Measurements from ENCODE around the gene SERPINB11. TPM values are rescaled to one million over a fixed set of nuclear protein-coding genes. Genes with fewer than 3 reads are reported as not detected.
"Not testable (repeated sequence)": the region's sequence is repeated elsewhere in the genome, so short reads cannot be mapped to it uniquely, and the experiment has no call there.

Gene SERPINB11, protein sequence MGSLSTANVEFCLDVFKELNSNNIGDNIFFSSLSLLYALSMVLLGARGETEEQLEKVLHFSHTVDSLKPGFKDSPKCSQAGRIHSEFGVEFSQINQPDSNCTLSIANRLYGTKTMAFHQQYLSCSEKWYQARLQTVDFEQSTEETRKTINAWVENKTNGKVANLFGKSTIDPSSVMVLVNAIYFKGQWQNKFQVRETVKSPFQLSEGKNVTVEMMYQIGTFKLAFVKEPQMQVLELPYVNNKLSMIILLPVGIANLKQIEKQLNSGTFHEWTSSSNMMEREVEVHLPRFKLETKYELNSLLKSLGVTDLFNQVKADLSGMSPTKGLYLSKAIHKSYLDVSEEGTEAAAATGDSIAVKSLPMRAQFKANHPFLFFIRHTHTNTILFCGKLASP
- not detected in 2 replicates for total RNA-seq (2014; rRNA removed)
- not detected for polyA plus RNA-seq (2012)

DNA sequence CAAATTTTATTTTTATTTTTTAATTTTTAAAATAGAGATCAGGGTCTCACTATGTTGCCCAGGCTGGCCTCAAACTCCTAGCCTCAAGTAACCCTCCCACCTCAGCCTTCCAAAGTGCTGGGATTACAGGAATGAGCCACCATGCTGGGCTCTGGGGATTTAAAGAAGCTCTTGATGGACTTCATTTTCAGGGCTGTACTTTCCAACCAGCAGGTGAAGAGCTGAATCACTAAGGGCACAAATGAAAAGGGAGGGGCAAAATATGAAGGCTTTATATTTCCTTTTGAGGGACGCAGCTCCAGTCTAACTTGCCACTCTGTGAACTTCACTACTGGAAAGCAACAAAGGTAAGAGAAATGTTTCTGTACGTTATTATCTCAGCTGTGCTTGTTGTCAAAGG lies at the start of gene SERPINB11:
SERPINB11 (plus strand) TSS at position 301 of the 400 bp plus-strand sequence. CDS start 7,234 bp downstream, outside the sequence.
- DNase-seq (ENCODE audit: low read depth): no peak

DNA sequence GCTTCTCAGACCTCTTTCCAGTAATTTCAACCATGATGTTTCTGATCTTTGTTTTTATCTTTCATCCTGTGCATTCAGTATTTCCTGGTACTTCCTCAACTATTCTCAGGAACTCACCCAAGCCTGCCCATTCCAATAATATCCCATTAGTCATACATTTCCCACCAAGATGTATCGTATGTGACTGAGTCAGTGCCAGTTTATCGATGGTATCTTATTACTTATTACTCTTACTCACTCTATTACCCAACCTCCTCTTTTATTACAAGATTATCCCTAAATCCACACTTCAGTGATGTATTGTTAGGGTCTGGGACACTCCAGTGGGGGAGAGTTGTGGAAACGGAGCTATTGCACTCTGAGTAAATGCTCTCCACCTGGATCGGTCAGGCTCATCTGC lies 43.8 kb upstream of the SERPINB11 start:
- DNase-seq (ENCODE audit: low read depth): peak; percentile 43

DNA sequence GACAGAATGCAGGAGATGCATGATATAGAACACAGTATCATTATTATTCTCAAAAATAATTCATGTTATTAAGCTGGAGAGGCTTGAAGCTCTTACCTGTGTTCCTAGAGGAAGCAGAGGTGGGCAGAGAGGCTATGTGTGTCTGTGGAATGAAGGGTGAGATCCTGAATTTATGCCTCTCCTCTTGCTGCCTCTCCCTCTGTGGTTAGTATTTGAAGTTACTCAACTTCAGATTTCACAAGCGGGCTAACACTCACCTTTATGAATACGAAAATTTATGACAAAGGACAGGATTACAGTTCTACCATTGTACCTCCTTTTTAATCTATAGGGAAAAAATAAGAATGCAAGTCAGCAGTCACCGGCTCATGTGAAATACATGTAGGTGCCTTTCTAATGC lies 41.0 kb upstream of the SERPINB11 start, which contains the start of gene SERPINB3:
SERPINB3 (minus strand) TSS at position 144 of the 400 bp plus-strand sequence. CDS start 677 bp downstream, outside the sequence.
- not testable (repeated sequence) for DNase-seq (ENCODE audit: low read depth)

DNA sequence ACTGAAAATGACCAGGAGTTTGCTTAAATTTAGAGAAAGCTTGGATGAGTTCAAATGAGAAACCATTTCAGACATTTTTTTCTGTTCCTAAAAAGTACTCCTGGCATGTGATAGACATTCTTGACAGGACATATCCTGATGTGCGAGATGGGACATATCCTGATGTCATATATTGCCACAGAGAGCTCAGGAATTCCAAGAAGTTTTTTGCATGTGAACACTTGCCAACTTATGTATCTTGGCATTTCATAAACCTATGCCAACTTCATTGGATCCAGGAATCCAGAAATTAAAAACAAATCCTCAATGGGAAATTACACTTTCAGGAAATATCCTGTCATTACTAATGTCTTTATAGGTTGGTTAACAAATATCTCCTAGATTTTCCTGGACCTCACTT lies 38.2 kb upstream of the SERPINB11 start:
- no peak for DNase-seq (ENCODE audit: low read depth)

DNA sequence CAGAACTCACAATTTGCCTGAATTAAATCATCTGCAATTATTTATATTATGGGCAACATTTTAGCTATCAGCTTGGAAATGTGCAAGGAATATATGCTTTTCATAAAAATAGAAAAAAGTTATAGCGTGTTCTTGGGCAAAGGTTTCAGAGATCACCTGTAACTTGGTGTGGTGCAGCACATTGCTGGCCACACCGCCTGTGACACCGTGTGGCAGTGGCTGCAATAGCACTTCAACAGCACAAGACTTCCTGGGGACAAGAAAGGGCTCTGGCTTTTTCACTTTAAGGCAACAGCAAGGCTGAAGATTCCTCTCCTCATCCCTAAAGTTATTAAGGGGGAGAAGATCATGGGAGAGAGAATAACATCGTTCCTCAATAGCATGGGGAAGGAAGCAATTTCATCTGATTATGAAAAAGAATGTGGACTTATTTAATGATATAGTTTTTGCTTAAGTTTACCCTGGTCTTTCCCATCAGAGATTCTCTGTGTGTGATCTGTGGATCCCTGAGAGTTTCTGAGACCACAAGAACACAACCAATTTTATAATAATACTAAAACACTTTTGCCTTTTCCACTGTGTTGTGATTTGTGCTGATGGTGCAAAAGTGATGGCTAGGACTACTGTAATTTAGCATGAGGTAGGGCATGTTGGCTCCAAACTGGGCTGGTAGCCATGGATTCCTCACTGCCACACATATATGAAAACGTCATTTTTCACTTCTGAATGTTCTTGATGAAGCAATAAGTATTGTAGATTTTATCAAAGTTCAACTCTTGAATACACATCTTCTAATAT lies 26.0 kb upstream of the SERPINB11 start:
- DNase-seq (ENCODE audit: low read depth): peak; percentile 7

DNA sequence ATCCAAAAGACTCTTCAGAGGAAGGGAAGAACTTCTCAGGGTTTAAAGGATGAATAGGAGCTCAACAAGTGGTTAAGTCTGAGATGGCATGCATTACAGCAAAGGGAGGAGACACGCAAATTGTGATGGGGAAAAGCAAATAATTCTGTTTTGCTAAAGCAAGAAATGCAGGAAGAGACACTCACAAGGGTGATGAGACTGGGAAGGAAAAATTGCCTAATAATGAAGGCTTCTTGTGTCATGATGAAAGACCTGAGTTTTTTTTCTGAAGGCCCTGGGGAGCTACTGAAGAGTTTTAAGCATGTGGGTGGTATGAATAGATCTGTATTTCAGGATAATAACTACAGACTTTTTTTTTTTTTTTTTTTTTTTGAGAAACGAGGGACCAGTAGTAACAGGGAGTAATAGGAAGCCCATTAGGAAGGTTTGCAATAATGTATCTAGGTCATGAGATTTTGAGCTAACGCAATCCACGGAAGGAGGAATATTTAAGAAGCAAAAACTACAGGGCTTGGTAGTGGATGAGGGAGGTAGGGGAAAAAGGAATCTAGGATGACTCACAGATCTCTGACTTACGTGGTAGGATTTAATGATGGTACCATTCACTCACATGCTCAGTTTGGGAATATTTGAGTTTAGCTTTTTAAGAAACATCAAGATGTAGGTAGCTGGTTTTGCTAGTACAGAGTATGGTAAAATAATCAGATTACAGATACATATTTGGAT lies 25.1 kb upstream of the SERPINB11 start:
- peak; percentile 8 for DNase-seq (ENCODE audit: low read depth)

DNA sequence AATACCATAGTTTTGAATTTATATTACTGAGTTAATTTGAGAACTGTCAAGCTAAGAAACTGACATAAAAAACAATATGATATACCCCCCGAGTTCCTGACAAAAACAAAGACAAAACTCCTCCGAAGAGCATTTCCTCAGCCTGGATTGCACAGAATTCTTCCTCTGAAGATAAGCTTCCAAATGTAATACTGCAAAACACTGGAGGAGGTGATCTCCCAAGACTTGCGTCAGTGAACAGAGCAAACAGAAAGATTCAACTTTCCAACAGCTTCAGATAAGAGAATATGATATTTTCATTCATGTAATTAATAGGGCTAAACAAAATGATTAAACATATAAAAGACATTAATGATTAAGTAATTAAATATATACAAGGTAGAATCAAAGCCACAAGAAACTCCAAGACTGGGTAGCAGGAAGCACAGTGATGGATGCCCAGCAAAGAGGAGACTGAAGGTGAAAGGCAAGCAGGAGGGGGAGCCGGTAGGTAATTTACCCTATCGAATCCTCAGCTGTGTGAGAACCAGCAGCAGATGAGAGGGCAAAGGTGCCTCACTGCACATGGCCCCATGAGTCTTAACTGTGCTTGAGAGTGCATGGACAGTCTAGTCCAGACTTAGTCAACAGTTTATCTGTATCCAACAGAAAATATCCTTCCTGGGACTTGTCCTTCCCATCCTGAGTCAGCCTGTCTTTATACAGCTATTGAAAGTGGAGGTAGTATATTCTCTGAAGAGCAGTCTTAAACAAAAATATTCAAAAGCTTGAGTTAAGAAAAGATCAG lies 22.7 kb upstream of the SERPINB11 start:
- no peak for DNase-seq (ENCODE audit: low read depth)

DNA sequence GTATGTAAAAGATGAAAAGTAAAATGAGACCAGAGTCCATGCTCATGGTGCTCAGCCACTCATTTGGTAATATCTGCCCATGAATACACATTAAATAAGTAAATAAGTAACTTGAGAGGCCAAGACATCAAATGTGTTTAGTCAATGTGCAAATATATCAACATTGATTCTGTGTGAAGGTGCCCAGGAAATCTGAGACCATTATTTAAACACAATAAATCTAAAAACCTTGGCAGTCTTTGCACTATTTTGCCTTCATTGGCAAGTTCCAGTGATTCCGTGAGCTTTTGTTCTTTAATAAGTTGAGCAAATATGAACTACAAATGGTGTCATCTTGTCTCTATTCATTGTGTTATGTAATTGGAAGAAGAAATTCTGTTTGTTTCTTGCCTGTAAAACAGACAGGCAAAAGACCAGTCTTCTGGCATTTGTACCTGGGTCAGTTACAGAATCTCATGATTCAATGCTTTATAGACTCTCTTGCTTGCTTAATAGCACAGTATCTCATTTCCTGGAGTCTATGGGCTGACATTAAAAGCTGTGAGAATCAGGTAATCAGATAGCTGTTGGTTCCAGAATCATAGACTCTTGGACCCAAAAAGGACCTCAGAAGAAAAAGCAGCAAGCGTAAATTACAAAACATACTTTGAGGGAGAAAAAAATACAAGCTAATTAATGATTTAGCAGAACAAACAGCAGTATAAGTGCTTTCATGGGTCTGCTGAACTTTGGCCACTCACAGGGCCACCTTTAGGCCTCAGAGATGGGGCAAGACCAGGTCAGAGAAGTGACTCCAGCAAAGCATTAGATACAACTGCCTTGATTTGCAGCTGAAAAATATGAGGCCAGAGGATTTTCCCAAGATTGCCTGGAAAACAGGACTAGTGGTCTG lies 21.1 kb upstream of the SERPINB11 start:
- DNase-seq (ENCODE audit: low read depth): no peak

DNA sequence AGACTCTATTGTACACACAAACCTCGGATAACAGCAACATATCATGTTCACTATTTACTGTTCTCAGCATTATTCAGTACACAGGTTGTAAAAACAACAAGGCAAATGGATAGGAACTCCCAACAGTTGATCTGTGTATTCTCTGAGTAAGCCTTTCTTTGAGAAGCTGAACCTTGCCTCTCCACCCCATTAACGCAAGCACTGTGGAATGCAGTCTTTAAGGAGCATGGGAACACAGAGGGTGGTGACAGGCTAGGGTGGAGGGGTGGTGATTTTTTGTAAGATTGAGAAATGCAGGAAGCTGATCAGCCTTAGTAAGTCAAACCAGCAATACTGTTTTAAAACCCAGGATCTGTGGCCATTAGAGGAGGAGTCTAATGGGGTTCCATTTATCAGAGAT lies 19.6 kb upstream of the SERPINB11 start:
- peak; percentile 89 for DNase-seq (ENCODE audit: low read depth)

DNA sequence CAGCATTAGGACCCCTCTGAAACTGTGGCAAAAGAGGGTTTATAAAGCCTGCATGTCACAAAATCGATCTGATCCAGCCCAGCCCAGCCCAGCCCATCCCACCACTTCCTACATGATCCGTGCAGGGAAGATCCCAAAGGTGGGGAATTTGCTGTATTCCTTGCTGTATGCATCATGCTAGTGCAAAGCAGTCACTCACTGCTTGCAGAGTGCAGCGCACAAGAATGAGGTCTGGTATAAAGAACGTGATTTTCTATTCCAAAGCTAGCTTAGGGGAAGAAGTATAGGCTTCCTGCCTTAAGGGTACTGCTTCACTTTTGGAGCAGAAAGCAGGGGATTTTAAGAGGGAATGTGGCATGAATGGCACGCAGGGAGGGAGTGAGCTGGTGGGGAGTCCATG lies 18.9 kb upstream of the SERPINB11 start:
- DNase-seq (ENCODE audit: low read depth): no peak

DNA sequence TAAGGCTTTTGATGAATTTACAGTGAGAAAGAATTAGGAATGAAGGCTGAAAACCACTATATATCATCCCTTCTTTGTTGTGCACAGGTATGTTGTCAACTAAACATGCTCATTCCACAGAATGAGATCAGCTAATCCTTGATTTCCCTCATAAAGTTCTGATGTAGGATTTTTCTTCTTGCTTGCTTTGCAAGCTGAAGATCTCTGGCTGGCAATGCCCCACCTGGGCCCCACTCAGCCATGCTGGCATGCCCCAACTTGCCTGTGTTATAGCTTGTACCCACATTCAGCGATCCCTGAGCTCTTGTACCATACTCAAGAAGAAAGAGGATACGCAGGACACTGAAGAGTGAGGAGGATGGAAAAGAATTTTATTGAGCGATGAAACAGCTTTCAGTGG lies 18.0 kb upstream of the SERPINB11 start:
- DNase-seq (ENCODE audit: low read depth): no peak

DNA sequence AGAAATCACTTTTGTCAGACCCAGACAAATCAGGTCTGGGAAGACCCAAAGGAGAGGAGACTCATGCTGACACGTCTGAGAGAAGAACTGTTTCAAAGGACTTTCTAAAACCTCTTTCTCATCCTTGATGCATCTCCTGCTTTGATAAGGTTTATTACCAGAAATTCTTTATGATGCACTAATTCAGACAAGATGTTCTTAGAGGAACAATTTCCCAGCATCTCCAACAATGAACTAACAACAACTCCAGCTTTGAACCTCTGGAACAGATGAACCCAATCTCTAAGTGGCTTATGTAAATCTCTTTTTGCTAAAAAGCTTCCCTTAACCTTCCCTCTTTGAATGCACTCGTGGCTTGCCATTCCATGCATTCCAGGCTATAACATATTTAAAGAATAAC lies 15.9 kb upstream of the SERPINB11 start:
- no peak for DNase-seq (ENCODE audit: low read depth)

DNA sequence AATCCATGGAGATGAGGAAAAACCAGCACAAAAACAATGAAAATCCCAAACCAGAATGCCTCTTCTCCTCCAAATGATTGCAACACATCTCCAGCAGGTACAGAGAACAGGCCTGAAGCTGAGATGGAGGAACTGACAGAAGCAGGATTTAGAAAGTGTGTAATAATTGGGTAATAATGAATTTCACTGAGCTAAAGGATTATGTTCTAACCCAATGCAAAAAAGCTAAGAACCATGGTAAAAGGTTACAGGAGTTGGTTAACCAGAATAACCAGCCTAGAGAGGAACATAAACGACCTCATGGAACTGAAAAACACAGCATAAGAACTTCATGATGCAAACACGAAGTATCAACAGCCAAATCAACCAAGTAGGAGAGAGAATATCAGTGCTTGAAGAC lies 13.7 kb upstream of the SERPINB11 start:
- DNase-seq (ENCODE audit: low read depth): no peak

DNA sequence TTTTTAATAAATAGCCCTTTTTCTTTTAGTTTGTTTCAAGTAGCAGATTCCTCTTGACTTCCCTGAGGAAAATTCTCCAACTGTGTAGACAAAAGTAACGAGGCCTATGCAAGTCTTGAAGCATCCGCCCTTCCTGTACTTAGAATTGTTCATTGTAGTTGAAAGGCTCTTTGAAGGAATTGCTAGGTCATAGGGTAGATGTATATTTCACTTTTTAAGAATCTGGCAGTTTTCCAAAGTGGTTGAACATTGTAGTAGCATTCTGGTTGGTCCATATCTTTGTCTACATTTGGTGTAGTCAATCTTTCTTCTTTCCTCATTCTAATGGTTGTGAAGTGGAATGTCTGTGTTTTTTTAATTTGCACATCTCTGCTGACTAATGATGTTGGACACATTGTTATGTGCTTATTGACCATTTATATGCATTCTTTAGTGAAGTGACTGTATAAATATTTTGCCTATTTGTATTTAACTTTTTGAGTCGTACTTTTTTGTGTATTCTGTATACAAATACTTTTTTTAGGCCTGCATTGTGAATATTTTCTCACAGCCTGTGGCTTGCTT lies 5.6 kb upstream of the SERPINB11 start:
- DNase-seq (ENCODE audit: low read depth): peak; percentile 75

DNA sequence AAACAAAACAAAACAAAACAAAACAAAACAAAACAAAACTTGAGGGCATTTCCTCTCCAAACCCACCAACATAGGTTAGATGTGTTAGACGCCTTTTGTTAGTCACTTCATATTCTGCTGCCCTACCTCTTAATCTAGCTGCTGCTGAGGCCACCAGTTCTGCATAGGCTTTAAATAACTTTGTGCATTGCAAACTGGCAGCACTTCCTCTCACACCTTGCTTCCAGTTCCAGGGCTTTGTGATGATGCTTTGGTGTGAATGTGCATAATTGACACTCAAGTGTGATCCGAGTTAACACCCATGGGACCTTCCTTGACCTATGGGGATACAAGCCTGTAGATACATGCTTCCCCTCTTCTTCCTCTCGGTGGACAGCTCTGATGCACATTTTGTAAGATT lies 2.3 kb upstream of the SERPINB11 start:
- no peak for DNase-seq (ENCODE audit: low read depth)

DNA sequence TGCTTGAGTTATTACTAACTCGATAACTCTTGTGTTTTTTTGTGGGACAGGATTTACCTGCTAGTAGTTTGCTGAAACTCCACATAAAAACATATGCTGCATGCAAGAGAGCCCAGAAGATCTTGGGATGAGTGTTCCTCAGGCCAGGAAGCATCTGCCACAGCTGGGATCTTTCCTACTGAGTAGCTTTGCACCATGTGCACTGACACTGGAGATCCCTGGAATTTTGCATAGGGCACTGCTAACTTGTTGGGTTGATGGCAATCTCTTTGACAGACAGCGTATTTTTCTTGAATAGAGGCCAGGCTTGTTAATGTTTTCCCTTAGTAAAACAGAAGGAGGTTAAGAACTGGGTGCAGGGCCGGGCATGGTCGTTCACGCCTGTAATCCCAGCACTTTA lies 808 bp upstream of the SERPINB11 start:
- DNase-seq (ENCODE audit: low read depth): no peak

DNA sequence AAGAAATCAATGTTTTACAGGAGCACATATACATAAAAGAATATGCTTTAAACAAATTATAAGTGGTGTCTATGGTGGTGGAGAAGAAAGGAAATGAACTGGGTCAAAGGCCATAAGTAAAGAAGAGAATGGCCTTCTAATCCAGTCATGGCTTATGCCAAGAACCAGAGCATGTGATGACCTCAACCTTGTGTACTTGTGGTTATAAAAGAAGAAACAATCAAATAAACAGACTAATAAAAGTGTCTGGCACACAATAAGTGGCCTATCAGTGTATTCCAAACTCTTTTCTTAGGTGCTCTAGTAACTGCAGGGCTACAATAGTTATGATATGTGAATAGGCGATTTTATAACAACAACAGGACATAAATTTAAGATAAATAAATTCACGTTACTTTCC lies 2.6 kb downstream of the SERPINB11 start:
- DNase-seq (ENCODE audit: low read depth): peak; percentile 8

DNA sequence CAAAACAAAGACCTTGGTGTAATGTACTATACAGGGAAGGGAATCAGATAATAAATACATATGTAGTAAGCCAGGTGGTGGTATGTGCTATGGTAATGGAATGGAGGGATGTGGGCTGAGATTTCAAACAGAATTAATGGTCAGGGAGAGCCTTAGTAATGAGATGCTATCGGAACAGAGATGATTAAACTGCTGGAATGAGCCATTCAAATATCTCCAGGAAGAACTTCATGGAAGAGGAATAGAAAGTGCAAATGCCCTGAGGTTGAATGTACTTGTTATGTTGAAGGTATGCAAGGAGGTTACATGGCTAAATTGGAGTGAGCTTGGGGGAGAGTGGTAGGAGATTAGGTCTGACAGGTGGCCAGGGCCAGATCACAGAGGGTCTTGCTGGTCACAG lies 5.1 kb downstream of the SERPINB11 start:
- DNase-seq (ENCODE audit: low read depth): no peak

DNA sequence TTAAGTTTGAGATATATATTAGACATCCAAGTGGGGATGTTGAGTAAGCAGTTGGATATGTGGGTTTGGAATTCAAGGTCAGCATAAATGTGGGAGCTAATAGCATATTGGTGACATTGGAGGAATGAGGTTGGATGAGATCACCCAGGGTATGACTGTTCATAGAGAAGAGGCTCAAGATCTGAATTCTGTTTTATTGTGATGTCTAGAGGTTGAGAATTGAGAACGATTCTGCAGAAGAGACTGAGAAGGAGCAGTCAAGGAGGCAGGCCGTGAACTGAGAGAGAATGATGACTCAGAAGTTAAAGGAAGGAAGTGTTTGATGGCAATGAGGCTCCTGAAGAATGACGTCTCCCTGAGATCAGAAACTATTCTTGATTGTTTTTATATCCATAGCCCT lies 5.9 kb downstream of the SERPINB11 start:
- DNase-seq (ENCODE audit: low read depth): peak; percentile 75
